Heart left ventricle (tissue), 13 donors: ENCODE results near the gene TACSTD2.

Experiments used
- CTCF ChIP-seq, 12 donors: fragments of 200-600 bp; sonication (generic) in 4 of 12; IDR thresholded peaks; one replicate each; pipeline versions ENCODE4 v1.5.0 to v1.8.0; 2018 to 2022; ENCODE audit warnings: antibody characterized with exemption in 12 of 12, mild to moderate bottlenecking in 5 of 12
- POLR2A ChIP-seq, 2 donors: fragments of 450-650 bp; IDR thresholded peaks; one replicate each; pipeline ENCODE4 v1.6.1; 2017; ENCODE audit warnings: antibody characterized with exemption in 2 of 2, mild to moderate bottlenecking in 2 of 2, moderate library complexity in 2 of 2
- donor health status: ischemic (EF 13 %, LVEDD 7.1; RV severe dilation, severe dysfunction).
- donor health status: DM: no; HTN: yes; CAD: no.
- donor health status: DM: no; HTN: no; CAD: no.
- donor health status: ischemic (EF 25% LVEDD 6.9; RV normal size, moderate dysfunction).
- donor health status: ischemic (EF 25% LVEDD 5.7; RV mildly dilated, moderate dysfunction).
- donor health status: ischemic (EF 35%, LVEDD 5.7; RV mildly dilated, moderate dysfunction).
- donor health status: nonischemic (EF 11% LVEDD 7.7; RV severe dilation, severe dysfunction).
- donor health status: DM: yes; HTN: yes; CAD: no.
- donor health status: PGD.
- donor health status: ischemic (EF 29% LVEDD 5.4; RV normal size, mild dysfunction).
- donor health status: nonischemic (EF 23%, LVEDD 6.1; RV moderate dilation, normal function).

- TF ChIP-seq POLR2A (IDR thresholded peaks at IDR 0.05) = no peak
- TF ChIP-seq CTCF (IDR thresholded peaks at IDR 0.05) = no peak
These were observed 31.9 kb upstream of the TACSTD2 start for GRCh38 chr1:58608945-58609344.
